ENCODE data around the gene GRIK1. TPM values are rescaled to one million over a fixed set of nuclear protein-coding genes. Genes with fewer than 3 reads are reported as not detected.

Gene GRIK1
- polyA plus RNA-seq, 1 donor from 2014 or later: 8.7 TPM

- H3F3A ChIP-seq (ENCODE audit: insufficient read depth, low read length, poor library complexity, severe bottlenecking): no peaks in the 10 kb centered on the region
- H3K9me3 ChIP-seq (ENCODE audit: low read length): no peaks in the 10 kb centered on the region
- no peaks in the 10 kb centered on the region for H3K36me3 ChIP-seq (ENCODE audit: insufficient read depth, low read length)
- H3K27me3 ChIP-seq (ENCODE audit: insufficient read depth, low read depth, low read length): no peaks in the 10 kb centered on the region
- H3K9me2 ChIP-seq (ENCODE audit: insufficient read depth, low read length): no peaks in the 10 kb centered on the region
- H3K4me2 ChIP-seq (ENCODE audit: low read length): no peak overlapping the region
- TF ChIP-seq EZH2 (IDR thresholded peaks at IDR 0.05; ENCODE audit: borderline replicate concordance, insufficient read depth, low read length, poor library complexity, severe bottlenecking): no peak
- TF ChIP-seq POLR2AphosphoS5 (IDR thresholded peaks at IDR 0.05): no peak
- no peak for TF ChIP-seq SMC3 (conservative IDR thresholded peaks at IDR 0.05; ENCODE audit: poor library complexity)
- TF ChIP-seq, protein P1, sequence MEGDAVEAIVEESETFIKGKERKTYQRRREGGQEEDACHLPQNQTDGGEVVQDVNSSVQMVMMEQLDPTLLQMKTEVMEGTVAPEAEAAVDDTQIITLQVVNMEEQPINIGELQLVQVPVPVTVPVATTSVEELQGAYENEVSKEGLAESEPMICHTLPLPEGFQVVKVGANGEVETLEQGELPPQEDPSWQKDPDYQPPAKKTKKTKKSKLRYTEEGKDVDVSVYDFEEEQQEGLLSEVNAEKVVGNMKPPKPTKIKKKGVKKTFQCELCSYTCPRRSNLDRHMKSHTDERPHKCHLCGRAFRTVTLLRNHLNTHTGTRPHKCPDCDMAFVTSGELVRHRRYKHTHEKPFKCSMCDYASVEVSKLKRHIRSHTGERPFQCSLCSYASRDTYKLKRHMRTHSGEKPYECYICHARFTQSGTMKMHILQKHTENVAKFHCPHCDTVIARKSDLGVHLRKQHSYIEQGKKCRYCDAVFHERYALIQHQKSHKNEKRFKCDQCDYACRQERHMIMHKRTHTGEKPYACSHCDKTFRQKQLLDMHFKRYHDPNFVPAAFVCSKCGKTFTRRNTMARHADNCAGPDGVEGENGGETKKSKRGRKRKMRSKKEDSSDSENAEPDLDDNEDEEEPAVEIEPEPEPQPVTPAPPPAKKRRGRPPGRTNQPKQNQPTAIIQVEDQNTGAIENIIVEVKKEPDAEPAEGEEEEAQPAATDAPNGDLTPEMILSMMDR (IDR thresholded peaks at IDR 0.05; ENCODE audit: poor library complexity, severe bottlenecking): no peak
- TF ChIP-seq RAD21 (conservative IDR thresholded peaks at IDR 0.05): no peak
- TF ChIP-seq TAF1 (IDR thresholded peaks at IDR 0.05; ENCODE audit: low read depth): no peak
- TF ChIP-seq MXI1 (conservative IDR thresholded peaks at IDR 0.05; ENCODE audit: poor library complexity, severe bottlenecking): no peak
- TF ChIP-seq, protein P2, sequence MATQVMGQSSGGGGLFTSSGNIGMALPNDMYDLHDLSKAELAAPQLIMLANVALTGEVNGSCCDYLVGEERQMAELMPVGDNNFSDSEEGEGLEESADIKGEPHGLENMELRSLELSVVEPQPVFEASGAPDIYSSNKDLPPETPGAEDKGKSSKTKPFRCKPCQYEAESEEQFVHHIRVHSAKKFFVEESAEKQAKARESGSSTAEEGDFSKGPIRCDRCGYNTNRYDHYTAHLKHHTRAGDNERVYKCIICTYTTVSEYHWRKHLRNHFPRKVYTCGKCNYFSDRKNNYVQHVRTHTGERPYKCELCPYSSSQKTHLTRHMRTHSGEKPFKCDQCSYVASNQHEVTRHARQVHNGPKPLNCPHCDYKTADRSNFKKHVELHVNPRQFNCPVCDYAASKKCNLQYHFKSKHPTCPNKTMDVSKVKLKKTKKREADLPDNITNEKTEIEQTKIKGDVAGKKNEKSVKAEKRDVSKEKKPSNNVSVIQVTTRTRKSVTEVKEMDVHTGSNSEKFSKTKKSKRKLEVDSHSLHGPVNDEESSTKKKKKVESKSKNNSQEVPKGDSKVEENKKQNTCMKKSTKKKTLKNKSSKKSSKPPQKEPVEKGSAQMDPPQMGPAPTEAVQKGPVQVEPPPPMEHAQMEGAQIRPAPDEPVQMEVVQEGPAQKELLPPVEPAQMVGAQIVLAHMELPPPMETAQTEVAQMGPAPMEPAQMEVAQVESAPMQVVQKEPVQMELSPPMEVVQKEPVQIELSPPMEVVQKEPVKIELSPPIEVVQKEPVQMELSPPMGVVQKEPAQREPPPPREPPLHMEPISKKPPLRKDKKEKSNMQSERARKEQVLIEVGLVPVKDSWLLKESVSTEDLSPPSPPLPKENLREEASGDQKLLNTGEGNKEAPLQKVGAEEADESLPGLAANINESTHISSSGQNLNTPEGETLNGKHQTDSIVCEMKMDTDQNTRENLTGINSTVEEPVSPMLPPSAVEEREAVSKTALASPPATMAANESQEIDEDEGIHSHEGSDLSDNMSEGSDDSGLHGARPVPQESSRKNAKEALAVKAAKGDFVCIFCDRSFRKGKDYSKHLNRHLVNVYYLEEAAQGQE (IDR thresholded peaks at IDR 0.05; ENCODE audit: borderline replicate concordance): no peak
- TF ChIP-seq EP300 (conservative IDR thresholded peaks at IDR 0.05; ENCODE audit: poor library complexity, severe bottlenecking): no peak
- H3K9ac ChIP-seq (ENCODE audit: low read length): no peak overlapping the region
- H4K20me1 ChIP-seq (ENCODE audit: insufficient read depth): no peaks in the 10 kb centered on the region
- H3K4me3 ChIP-seq (ENCODE audit: low read length): no peak overlapping the region
- H3K79me2 ChIP-seq (replicated peaks; ENCODE audit: insufficient read depth, low read length): no peaks in the 10 kb centered on the region
- H2AFZ ChIP-seq (ENCODE audit: low read depth, low read length): no peak overlapping the region
- H3K27ac ChIP-seq (ENCODE audit: low read length): no peak overlapping the region
Observed at GRCh38 chr21:29669416-29669815, 270.4 kb downstream of the GRIK1 start.

GRCh38 chr21:29667651-29668050, 272.1 kb downstream of the GRIK1 start:
- no peaks in the 10 kb centered on the region for H3K27me3 ChIP-seq (ENCODE audit: insufficient read depth, low read depth, low read length)
- H4K20me1 ChIP-seq (ENCODE audit: insufficient read depth): no peaks in the 10 kb centered on the region
- no peak overlapping the region for H3K9ac ChIP-seq (ENCODE audit: low read length)
- H3K9me3 ChIP-seq (ENCODE audit: low read length): no peaks in the 10 kb centered on the region
- no peak overlapping the region for H2AFZ ChIP-seq (ENCODE audit: low read depth, low read length)
- no peaks in the 10 kb centered on the region for H3F3A ChIP-seq (ENCODE audit: insufficient read depth, low read length, poor library complexity, severe bottlenecking)
- TF ChIP-seq TAF1 (IDR thresholded peaks at IDR 0.05; ENCODE audit: low read depth) (no peak), EP300 (conservative IDR thresholded peaks at IDR 0.05; ENCODE audit: poor library complexity, severe bottlenecking) (no peak), POLR2AphosphoS5 (IDR thresholded peaks at IDR 0.05) (no peak), RAD21 (conservative IDR thresholded peaks at IDR 0.05) (no peak), SMC3 (conservative IDR thresholded peaks at IDR 0.05; ENCODE audit: poor library complexity) (no peak), MXI1 (conservative IDR thresholded peaks at IDR 0.05; ENCODE audit: poor library complexity, severe bottlenecking) (no peak), EZH2 (IDR thresholded peaks at IDR 0.05; ENCODE audit: borderline replicate concordance, insufficient read depth, low read length, poor library complexity, severe bottlenecking) (no peak)
- TF ChIP-seq, protein P2 (IDR thresholded peaks at IDR 0.05; ENCODE audit: borderline replicate concordance): no peak
- TF ChIP-seq, protein P1 (IDR thresholded peaks at IDR 0.05; ENCODE audit: poor library complexity, severe bottlenecking): no peak
- no peak overlapping the region for H3K27ac ChIP-seq (ENCODE audit: low read length)
- no peak overlapping the region for H3K4me2 ChIP-seq (ENCODE audit: low read length)
- H3K9me2 ChIP-seq (ENCODE audit: insufficient read depth, low read length): no peaks in the 10 kb centered on the region
- no peaks in the 10 kb centered on the region for H3K36me3 ChIP-seq (ENCODE audit: insufficient read depth, low read length)
- no peaks in the 10 kb centered on the region for H3K79me2 ChIP-seq (replicated peaks; ENCODE audit: insufficient read depth, low read length)
- H3K4me3 ChIP-seq (ENCODE audit: low read length): no peak overlapping the region
